Trophoblast cell (in vitro differentiated cells and primary cell): ENCODE measurements around the gene MARCHF2.
A peak's percentile ranks its signal among the peaks of the same experiment; 100 is the strongest.

Experiments used
- DNase-seq, 2 donors: peaks; one replicate each; pipeline ENCODE4 v3.0.0-alpha.2; 2016
- H2AFZ ChIP-seq: 2 replicates; pipeline ENCODE4 v1.6.1; 2013; ENCODE audit warnings: low read length, moderate library complexity, mild to moderate bottlenecking; ENCODE audit not compliant: insufficient read depth, poor library complexity
- H2AK5ac ChIP-seq: 2 replicates; pipeline ENCODE4 v1.6.1; 2013; ENCODE audit warnings: mild to moderate bottlenecking, low read length
- H2BK120ac ChIP-seq: 2 replicates; pipeline ENCODE4 v1.6.1; 2013; ENCODE audit warnings: low read length, mild to moderate bottlenecking, moderate library complexity; ENCODE audit not compliant: insufficient read depth, poor library complexity
- H2BK12ac ChIP-seq: 2 replicates; pipeline ENCODE4 v1.6.1; 2013; ENCODE audit warnings: mild to moderate bottlenecking, low read length, moderate library complexity
- H2BK5ac ChIP-seq: 2 replicates; pipeline ENCODE4 v1.6.1; 2013; ENCODE audit warnings: low read length, low read depth, moderate library complexity, mild to moderate bottlenecking; ENCODE audit not compliant: poor library complexity
- H3K14ac ChIP-seq: 2 replicates; pipeline ENCODE4 v1.6.1; 2013; ENCODE audit warnings: mild to moderate bottlenecking, low read length
- H3K18ac ChIP-seq: 2 replicates; pipeline ENCODE4 v1.6.1; 2013; ENCODE audit warnings: mild to moderate bottlenecking, low read length
- H3K23ac ChIP-seq: 2 replicates; pipeline ENCODE4 v1.6.1; 2013; ENCODE audit warnings: low read length
- H3K27ac ChIP-seq: 2 replicates; pipeline ENCODE4 v1.5.1; 2013; ENCODE audit warnings: low read depth, mild to moderate bottlenecking, inconsistent platforms, low read length, moderate library complexity
- H3K27me3 ChIP-seq: 2 replicates; pipeline ENCODE4 v1.6.1; 2013; ENCODE audit warnings: inconsistent platforms, mild to moderate bottlenecking, low read length, moderate library complexity; ENCODE audit not compliant: insufficient read depth
- H3K36me3 ChIP-seq, 2 experiments: 1 replicate in 1 of 2; 2 replicates in 1 of 2; pipeline ENCODE4 v1.6.1; 2013; ENCODE audit warnings: low read length in 2 of 2, mild to moderate bottlenecking in 2 of 2, moderate library complexity in 1 of 2; ENCODE audit not compliant: insufficient read depth in 2 of 2, control insufficient read depth in 1 of 2
- H3K4ac ChIP-seq: 2 replicates; pipeline ENCODE4 v1.6.1; 2013; ENCODE audit warnings: low read depth, mild to moderate bottlenecking, low read length, moderate library complexity
- H3K4me1 ChIP-seq, 2 experiments: 1 replicate in 1 of 2; 2 replicates in 1 of 2; pipeline ENCODE4 v1.6.1; 2013; ENCODE audit warnings: low read length in 2 of 2, mild to moderate bottlenecking in 2 of 2, moderate library complexity in 1 of 2; ENCODE audit not compliant: insufficient read depth in 2 of 2, control insufficient read depth in 1 of 2
- H3K4me2 ChIP-seq: 2 replicates; pipeline ENCODE4 v1.6.1; 2013; ENCODE audit warnings: inconsistent platforms, mild to moderate bottlenecking, low read length, moderate library complexity
- H3K4me3 ChIP-seq: 2 replicates; pipeline ENCODE4 v1.5.1; 2013; ENCODE audit warnings: mild to moderate bottlenecking, low read depth, low read length, inconsistent platforms
- H3K79me1 ChIP-seq: one replicate; pipeline ENCODE4 v1.6.1; 2013; ENCODE audit warnings: low read length
- H3K79me2 ChIP-seq: 2 replicates; pipeline ENCODE4 v1.6.1; 2013; ENCODE audit warnings: low read length, mild to moderate bottlenecking; ENCODE audit not compliant: control insufficient read depth, insufficient read depth, poor library complexity
- H3K9ac ChIP-seq: 2 replicates; pipeline ENCODE4 v1.6.1; 2013; ENCODE audit warnings: mild to moderate bottlenecking, low read length
- H3K9me3 ChIP-seq: 2 replicates; pipeline ENCODE4 v1.6.1; 2013; ENCODE audit warnings: low read depth, mild to moderate bottlenecking, control low read depth, inconsistent platforms, low read length; ENCODE audit not compliant: insufficient read depth
- H4K12ac ChIP-seq: 2 replicates; pipeline ENCODE4 v1.6.1; 2013; ENCODE audit warnings: low read depth, mild to moderate bottlenecking, low read length, moderate library complexity
- H4K8ac ChIP-seq: 2 replicates; pipeline ENCODE4 v1.6.1; 2013; ENCODE audit warnings: low read depth, mild to moderate bottlenecking, low read length, moderate library complexity
- H4K91ac ChIP-seq: one replicate; pipeline ENCODE4 v1.6.1; 2013; ENCODE audit warnings: low read depth, mild to moderate bottlenecking, low read length, moderate library complexity
- WGBS: extraction: QIAGEN DNeasy Blood & Tissue Kit; methylation state at CpG from one replicate; pipeline ENCODE4 v1.1.7; 2013; ENCODE audit warnings: missing lambda C conversion rate; ENCODE audit not compliant: insufficient read length, insufficient coverage; ENCODE audit errors: extremely low coverage; 5-methylcytosine and 5-hydroxymethylcytosine counted together

MARCHF2 gene

GRCh38 chr19:8456064-8456463, 43.0 kb downstream of the MARCHF2 start:
- no peaks in the 10 kb centered on the region for H3K27me3 ChIP-seq
- H3K4me2 ChIP-seq: no peak overlapping the region
- peaks cover 36% of the 10 kb centered on the region for H3K79me2 ChIP-seq
- H3K9me3 ChIP-seq: no peaks in the 10 kb centered on the region
- no peak overlapping the region for H3K14ac ChIP-seq
- H2AFZ ChIP-seq: no peak overlapping the region
- no peak overlapping the region for H4K12ac ChIP-seq
- no peak overlapping the region for H3K18ac ChIP-seq
- WGBS: no CpG with 5 or more reads among the region's 7 CpGs
- H3K36me3 ChIP-seq: peaks cover 24 to 37% of the 10 kb centered on the region in 2 experiments
- H4K8ac ChIP-seq: no peak overlapping the region
- DNase-seq: peak in 1 of 2 donors; percentile 16
- no peak overlapping the region for H3K27ac ChIP-seq
- H3K9ac ChIP-seq: no peak overlapping the region
- no peak overlapping the region for H2BK120ac ChIP-seq
- H3K23ac ChIP-seq: peak overlapping the region; percentile 93
- no peak overlapping the region for H2BK12ac ChIP-seq
- no peak overlapping the region for H3K4me3 ChIP-seq
- no peak overlapping the region for H2AK5ac ChIP-seq
- no peak overlapping the region for H4K91ac ChIP-seq
- peaks cover 2 to 10% of the 10 kb centered on the region in 2 experiments for H3K4me1 ChIP-seq
- H3K79me1 ChIP-seq: no peaks in the 10 kb centered on the region
- peak overlapping the region; percentile 77 for H3K4ac ChIP-seq
- H2BK5ac ChIP-seq: no peak overlapping the region

GRCh38 chr19:8457209-8457608, 44.1 kb downstream of the MARCHF2 start:
- Histone ChIP-seq H3K9me3 (no peaks in the 10 kb centered on the region), H4K12ac (no peak overlapping the region), H2AK5ac (no peak overlapping the region), H3K4me3 (no peak overlapping the region), H3K14ac (no peak overlapping the region), H2BK120ac (no peak overlapping the region), H3K27ac (no peak overlapping the region), H3K79me2 (peaks cover 29% of the 10 kb centered on the region), H3K36me3 (peaks cover 22 to 38% of the 10 kb centered on the region in 2 experiments), H2BK5ac (no peak overlapping the region), H3K79me1 (no peaks in the 10 kb centered on the region), H3K23ac (no peak overlapping the region), H3K4me1 (peaks cover 5 to 12% of the 10 kb centered on the region in 2 experiments), H2AFZ (no peak overlapping the region), H3K18ac (no peak overlapping the region), H3K4ac (peak overlapping the region; percentile 97), H2BK12ac (no peak overlapping the region), H3K27me3 (no peaks in the 10 kb centered on the region), H3K9ac (no peak overlapping the region), H4K8ac (no peak overlapping the region), H3K4me2 (no peak overlapping the region), H4K91ac (no peak overlapping the region)
- no peak for DNase-seq
- WGBS: no CpG with 5 or more reads among the region's 3 CpGs

- H3K36me3 ChIP-seq: peaks cover 20 to 32% of the 10 kb centered on the region in 2 experiments
- no peak overlapping the region for H3K9ac ChIP-seq
- H2AK5ac ChIP-seq: no peak overlapping the region
- H3K9me3 ChIP-seq: no peaks in the 10 kb centered on the region
- WGBS: no CpG with 5 or more reads among the region's 1 CpG
- H3K4me2 ChIP-seq: no peak overlapping the region
- no peak overlapping the region for H4K91ac ChIP-seq
- H3K23ac ChIP-seq: no peak overlapping the region
- peaks cover 25% of the 10 kb centered on the region for H3K79me2 ChIP-seq
- H3K4me3 ChIP-seq: no peak overlapping the region
- H4K8ac ChIP-seq: no peak overlapping the region
- no peak overlapping the region for H2BK120ac ChIP-seq
- no peak overlapping the region for H2AFZ ChIP-seq
- H3K27ac ChIP-seq: no peak overlapping the region
- H2BK5ac ChIP-seq: no peak overlapping the region
- no peak overlapping the region for H3K14ac ChIP-seq
- no peak overlapping the region for H2BK12ac ChIP-seq
- peaks cover 5 to 8% of the 10 kb centered on the region in 2 experiments for H3K4me1 ChIP-seq
- peak overlapping the region; percentile 93 for H3K4ac ChIP-seq
- no peaks in the 10 kb centered on the region for H3K27me3 ChIP-seq
- H3K79me1 ChIP-seq: no peaks in the 10 kb centered on the region
- H4K12ac ChIP-seq: no peak overlapping the region
- DNase-seq: no peak
- H3K18ac ChIP-seq: no peak overlapping the region
Measured at GRCh38 chr19:8457827-8458226, 44.7 kb downstream of the MARCHF2 start.

GRCh38 chr19:8458380-8458779, 45.3 kb downstream of the MARCHF2 start:
- Histone ChIP-seq H4K91ac (no peak overlapping the region), H3K27ac (no peak overlapping the region), H3K27me3 (no peaks in the 10 kb centered on the region), H2BK12ac (no peak overlapping the region), H2BK5ac (no peak overlapping the region), H3K4ac (peak overlapping the region; percentile 93), H2BK120ac (no peak overlapping the region), H2AFZ (no peak overlapping the region), H3K9me3 (no peaks in the 10 kb centered on the region), H3K14ac (no peak overlapping the region), H3K4me3 (no peak overlapping the region), H3K79me2 (peaks cover 23% of the 10 kb centered on the region), H3K4me1 (peaks cover 5 to 8% of the 10 kb centered on the region in 2 experiments), H3K36me3 (peaks cover 20 to 32% of the 10 kb centered on the region in 2 experiments), H4K12ac (no peak overlapping the region), H4K8ac (no peak overlapping the region), H3K4me2 (no peak overlapping the region), H2AK5ac (no peak overlapping the region), H3K18ac (no peak overlapping the region), H3K9ac (no peak overlapping the region), H3K79me1 (no peaks in the 10 kb centered on the region), H3K23ac (no peak overlapping the region)
- no CpG with 5 or more reads among the region's 5 CpGs for WGBS
- DNase-seq: no peak
